ENCODE data around the gene CENPF. TPM values are rescaled to one million over a fixed set of nuclear protein-coding genes. Genes with fewer than 3 reads are reported as not detected.

Gene CENPF
- total and polyA plus RNA-seq, 11 donors: 0.04 to 8.8 (median 0.70) TPM

DNA sequence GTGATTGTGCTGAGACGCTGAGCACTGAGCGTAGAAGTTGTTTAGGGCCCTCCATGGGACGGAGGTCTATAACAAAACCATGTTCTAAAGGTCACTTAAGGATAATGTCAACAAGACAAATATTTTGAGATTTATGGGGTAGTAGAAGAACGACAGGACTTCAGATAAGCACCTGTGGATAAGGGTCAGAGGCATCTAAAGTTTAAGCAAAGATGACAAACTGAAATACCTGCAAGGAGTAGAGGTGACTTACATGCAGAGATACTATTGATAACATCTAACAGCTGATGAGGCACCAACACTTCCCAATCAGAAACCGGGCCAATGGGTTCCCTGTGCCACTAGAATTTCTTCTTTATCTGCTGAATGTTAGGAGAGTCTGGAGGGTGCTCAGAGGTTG is 83.5 kb downstream of the CENPF start:
- intact Hi-C loops (cut with DNase I): no loop called here
- 75 to 81% (median 78%) methylated on average over 5 of the region's 5 CpGs for WGBS, 4 donors
- Histone ChIP-seq H3K36me3 (no peaks in the 10 kb centered on the region), H3K4me1 (no peaks in the 10 kb centered on the region), H3K4me3 (no peak overlapping the region), H3K27ac (no peak overlapping the region), H3K9me3 (no peaks in the 10 kb centered on the region), H3K27me3 (peaks cover 0 to 9% (median 0%) of the 10 kb centered on the region in 9 donors)
- no peak for DNase-seq
- TF ChIP-seq, protein P1, sequence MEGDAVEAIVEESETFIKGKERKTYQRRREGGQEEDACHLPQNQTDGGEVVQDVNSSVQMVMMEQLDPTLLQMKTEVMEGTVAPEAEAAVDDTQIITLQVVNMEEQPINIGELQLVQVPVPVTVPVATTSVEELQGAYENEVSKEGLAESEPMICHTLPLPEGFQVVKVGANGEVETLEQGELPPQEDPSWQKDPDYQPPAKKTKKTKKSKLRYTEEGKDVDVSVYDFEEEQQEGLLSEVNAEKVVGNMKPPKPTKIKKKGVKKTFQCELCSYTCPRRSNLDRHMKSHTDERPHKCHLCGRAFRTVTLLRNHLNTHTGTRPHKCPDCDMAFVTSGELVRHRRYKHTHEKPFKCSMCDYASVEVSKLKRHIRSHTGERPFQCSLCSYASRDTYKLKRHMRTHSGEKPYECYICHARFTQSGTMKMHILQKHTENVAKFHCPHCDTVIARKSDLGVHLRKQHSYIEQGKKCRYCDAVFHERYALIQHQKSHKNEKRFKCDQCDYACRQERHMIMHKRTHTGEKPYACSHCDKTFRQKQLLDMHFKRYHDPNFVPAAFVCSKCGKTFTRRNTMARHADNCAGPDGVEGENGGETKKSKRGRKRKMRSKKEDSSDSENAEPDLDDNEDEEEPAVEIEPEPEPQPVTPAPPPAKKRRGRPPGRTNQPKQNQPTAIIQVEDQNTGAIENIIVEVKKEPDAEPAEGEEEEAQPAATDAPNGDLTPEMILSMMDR (IDR thresholded peaks at IDR 0.05): no peak
- no peak for TF ChIP-seq POLR2A (IDR thresholded peaks at IDR 0.05)
- no peak for ATAC-seq

DNA sequence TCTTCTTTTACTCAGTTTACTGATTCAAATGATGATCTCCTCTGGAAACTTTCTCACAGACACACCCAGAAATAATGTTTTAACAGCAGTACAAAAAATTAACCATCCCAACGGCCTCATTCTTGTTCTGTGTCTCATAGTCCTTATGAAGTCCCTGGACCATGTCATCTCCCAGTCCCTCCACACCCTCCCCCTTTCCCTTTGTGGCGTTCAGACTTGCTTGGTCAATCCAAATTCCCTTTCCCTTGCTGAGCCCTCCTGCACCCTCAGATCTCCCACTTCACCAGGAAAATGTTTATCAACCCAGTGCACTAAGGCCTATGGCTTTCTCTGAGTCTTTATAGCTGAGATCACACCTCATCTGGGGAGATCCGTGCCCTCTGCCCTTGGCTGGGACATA is 85.9 kb downstream of the CENPF start:
- ATAC-seq: no peak
- TF ChIP-seq, protein P1 (IDR thresholded peaks at IDR 0.05): no peak
- no peak for TF ChIP-seq POLR2A (IDR thresholded peaks at IDR 0.05)
- WGBS, 4 donors: 68 to 71% (median 69%) methylated on average over 3 of the region's 3 CpGs

DNA sequence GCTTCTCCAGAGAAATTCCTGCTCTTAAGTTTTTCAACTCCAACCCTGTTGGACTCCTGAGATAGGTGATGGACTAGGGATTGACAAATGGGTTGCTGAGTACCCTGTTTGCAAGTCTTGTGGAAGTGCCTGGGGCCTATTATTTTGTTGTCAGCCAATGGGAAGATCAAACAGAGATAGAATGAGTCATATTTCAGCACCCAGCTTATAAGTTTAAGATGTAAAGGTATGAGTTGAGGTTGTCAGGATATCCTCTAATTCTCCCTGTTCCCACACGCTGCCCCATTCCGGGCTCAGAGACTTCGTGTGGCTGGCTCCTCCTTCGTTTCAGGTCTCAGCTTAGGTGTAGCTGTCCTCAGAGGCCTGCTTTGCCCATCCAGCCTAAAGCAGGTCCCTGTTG is 91.8 kb downstream of the CENPF start:
- 68 to 79% (median 76%) methylated on average over 4 of the region's 4 CpGs for whole genome bisulfite sequencing, 4 donors
- Histone ChIP-seq H3K27ac (no peak overlapping the region), H3K9me3 (peaks cover 0 to 6% (median 0%) of the 10 kb centered on the region in 12 donors), H3K27me3 (no peaks in the 10 kb centered on the region), H3K36me3 (no peaks in the 10 kb centered on the region), H3K4me1 (no peaks in the 10 kb centered on the region), H3K4me3 (no peak overlapping the region)
- ATAC-seq (no peak), DNase-seq (no peak)
- TF ChIP-seq, protein P1 (IDR thresholded peaks at IDR 0.05): no peak
- TF ChIP-seq POLR2A (IDR thresholded peaks at IDR 0.05): no peak
- intact Hi-C loops (cut with DNase I): no loop called here

More for the DNA sequence above, 85.9 kb downstream of the CENPF start:
- Histone ChIP-seq H3K36me3 (no peaks in the 10 kb centered on the region), H3K4me1 (no peaks in the 10 kb centered on the region), H3K9me3 (no peaks in the 10 kb centered on the region), H3K4me3 (no peak overlapping the region), H3K27ac (no peak overlapping the region), H3K27me3 (peaks cover 0 to 9% (median 0%) of the 10 kb centered on the region in 9 donors)
- no peak for DNase-seq
- intact Hi-C loops (cut with DNase I): no loop called here

DNA sequence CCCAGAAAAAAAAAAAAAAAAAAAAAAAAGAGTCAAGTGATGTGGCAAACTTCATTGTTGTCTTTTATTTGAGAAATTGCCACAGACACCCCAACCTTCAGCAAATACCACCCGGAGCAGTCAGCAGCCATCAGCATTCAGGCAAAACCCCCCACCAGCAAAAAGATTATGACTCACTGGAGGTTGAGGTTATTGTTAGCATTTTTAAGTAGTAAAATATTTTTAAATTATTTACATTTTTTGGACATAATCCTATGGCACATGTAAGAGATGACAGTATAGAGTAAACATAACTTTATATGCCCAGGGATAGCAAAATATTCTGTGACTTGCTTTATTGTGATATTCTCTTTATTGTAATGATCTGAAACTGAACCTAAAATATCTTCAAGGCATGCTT is 95.6 kb downstream of the CENPF start:
- peaks cover 0 to 9% (median 0%) of the 10 kb centered on the region in 12 donors for H3K9me3 ChIP-seq
- no peaks in the 10 kb centered on the region for H3K4me1 ChIP-seq
- H3K27me3 ChIP-seq: no peaks in the 10 kb centered on the region
- intact Hi-C loops (cut with DNase I): no loop called here
- no peaks in the 10 kb centered on the region for H3K36me3 ChIP-seq
- no peak overlapping the region for H3K4me3 ChIP-seq
- DNase-seq (no peak), ATAC-seq (no peak)
- WGBS, 4 donors: 75 to 95% (median 92%) methylated on average over 1 of the region's 1 CpG
- TF ChIP-seq, protein P1 (IDR thresholded peaks at IDR 0.05): no peak
- TF ChIP-seq POLR2A (IDR thresholded peaks at IDR 0.05): no peak
- no peak overlapping the region for H3K27ac ChIP-seq

Data from heart left ventricle (tissue), 16 donors.